Measurements from ENCODE around the gene PCNA. TPM values are rescaled to one million over a fixed set of nuclear protein-coding genes. Genes with fewer than 3 reads are reported as not detected.
"Not testable (repeated sequence)": the region's sequence is repeated elsewhere in the genome, so short reads cannot be mapped to it uniquely, and the experiment has no call there.

Gene PCNA
- total RNA-seq, 1 donor from 2014 or later = 126 TPM

- no peaks in the 10 kb centered on the region for H3K27me3 Mint-ChIP-seq
- peak overlapping the region; percentile 90 for H3K4me3 Mint-ChIP-seq (ENCODE audit: low read depth)
- no peak for TF ChIP-seq CTCF (IDR thresholded peaks at IDR 0.05; ENCODE audit: unreplicated experiment)
- H3K27ac Mint-ChIP-seq = peak overlapping the region; percentile 97
- peaks cover 24% of the 10 kb centered on the region for H3K4me1 Mint-ChIP-seq (ENCODE audit: low read depth)
- no peaks in the 10 kb centered on the region for H3K9me3 Mint-ChIP-seq (ENCODE audit: low read depth)
- H3K36me3 Mint-ChIP-seq (ENCODE audit: insufficient read depth) = peaks cover 27% of the 10 kb centered on the region
- no peak for DNase-seq (ENCODE audit: low spot score, unreplicated experiment)
These were observed 6.2 kb downstream of the PCNA start for GRCh38 chr20:5113615-5113986.

DNA sequence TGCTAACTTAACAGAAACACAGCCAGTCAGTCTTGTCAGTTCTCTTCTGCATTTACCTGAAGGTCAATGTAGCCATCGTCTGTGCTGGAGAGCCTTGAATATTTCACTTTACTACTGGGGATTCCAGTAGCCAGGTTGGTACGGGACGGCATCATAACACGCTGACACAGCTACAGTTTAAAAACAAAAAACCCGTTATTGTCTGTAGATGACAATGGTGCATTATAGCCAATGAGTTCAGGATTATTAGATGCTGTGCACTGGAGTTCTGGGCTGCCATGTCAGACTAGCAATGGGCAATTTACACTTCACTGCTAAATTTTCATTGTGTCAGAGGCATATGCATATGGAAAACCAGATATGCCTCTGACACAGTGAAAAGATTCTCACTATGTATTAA lies 10.5 kb downstream of the PCNA start:
- Mint-ChIP-seq H3K36me3 (ENCODE audit: insufficient read depth) (peaks cover 10% of the 10 kb centered on the region), H3K4me1 (ENCODE audit: low read depth) (peaks cover 8% of the 10 kb centered on the region), H3K4me3 (ENCODE audit: low read depth) (no peak overlapping the region), H3K27ac (no peak overlapping the region), H3K27me3 (no peaks in the 10 kb centered on the region), H3K9me3 (ENCODE audit: low read depth) (no peaks in the 10 kb centered on the region)
- no peak for TF ChIP-seq CTCF (IDR thresholded peaks at IDR 0.05; ENCODE audit: unreplicated experiment)
- no peak for DNase-seq (ENCODE audit: low spot score, unreplicated experiment)

GRCh38 chr20:5104479-5104878 lies 15.3 kb downstream of the PCNA start:
- Mint-ChIP-seq H3K4me3 (ENCODE audit: low read depth) (no peak overlapping the region), H3K36me3 (ENCODE audit: insufficient read depth) (peaks cover 27% of the 10 kb centered on the region), H3K9me3 (ENCODE audit: low read depth) (no peaks in the 10 kb centered on the region), H3K27ac (no peak overlapping the region), H3K4me1 (ENCODE audit: low read depth) (no peaks in the 10 kb centered on the region), H3K27me3 (no peaks in the 10 kb centered on the region)
- TF ChIP-seq CTCF (IDR thresholded peaks at IDR 0.05; ENCODE audit: unreplicated experiment) = no peak
- no peak for DNase-seq (ENCODE audit: low spot score, unreplicated experiment)

GRCh38 chr20:5100684-5101347 lies 18.9 kb downstream of the PCNA start:
- Mint-ChIP-seq H3K27ac (no peak overlapping the region), H3K36me3 (ENCODE audit: insufficient read depth) (peaks cover 31% of the 10 kb centered on the region), H3K27me3 (no peaks in the 10 kb centered on the region), H3K4me3 (ENCODE audit: low read depth) (no peak overlapping the region), H3K4me1 (ENCODE audit: low read depth) (no peaks in the 10 kb centered on the region), H3K9me3 (ENCODE audit: low read depth) (no peaks in the 10 kb centered on the region)
- DNase-seq (ENCODE audit: low spot score, unreplicated experiment) = peak; percentile 63
- peak; percentile 94 for TF ChIP-seq CTCF (IDR thresholded peaks at IDR 0.05; ENCODE audit: unreplicated experiment)

GRCh38 chr20:5099909-5100308 lies 19.8 kb downstream of the PCNA start:
- not testable (repeated sequence) for H3K9me3 Mint-ChIP-seq (ENCODE audit: low read depth); H3K27me3 Mint-ChIP-seq

GRCh38 chr20:5099009-5099408 lies 20.7 kb downstream of the PCNA start:
- H3K4me3 Mint-ChIP-seq (ENCODE audit: low read depth); H3K27ac Mint-ChIP-seq; H3K27me3 Mint-ChIP-seq; H3K4me1 Mint-ChIP-seq (ENCODE audit: low read depth); H3K9me3 Mint-ChIP-seq (ENCODE audit: low read depth); DNase-seq (ENCODE audit: low spot score, unreplicated experiment): not testable (repeated sequence)
- peaks cover 26% of the 10 kb centered on the region for H3K36me3 Mint-ChIP-seq (ENCODE audit: insufficient read depth)

More at GRCh38 chr20:5099909-5100308, 19.8 kb downstream of the PCNA start:
- H3K27ac Mint-ChIP-seq; H3K4me3 Mint-ChIP-seq (ENCODE audit: low read depth); DNase-seq (ENCODE audit: low spot score, unreplicated experiment); H3K4me1 Mint-ChIP-seq (ENCODE audit: low read depth): not testable (repeated sequence)
- H3K36me3 Mint-ChIP-seq (ENCODE audit: insufficient read depth) = peaks cover 33% of the 10 kb centered on the region
